PFSK-1 (cell line): Measurements from ENCODE around the gene ATG2B.

Experiments used
- POLR2AphosphoS5 ChIP-seq: IDR thresholded peaks from 2 replicates; pipeline ENCODE4 v1.6.1; 2012; ENCODE audit warnings: low read depth, mild to moderate bottlenecking, control low read depth, low read length, moderate library complexity
- SIN3A ChIP-seq: IDR thresholded peaks from 2 replicates; pipeline ENCODE4 v1.6.1; 2012; ENCODE audit warnings: mild to moderate bottlenecking, low read length, moderate library complexity, borderline replicate concordance; ENCODE audit not compliant: insufficient read depth
- TAF1 ChIP-seq: IDR thresholded peaks from 2 replicates; pipeline ENCODE4 v1.6.1; 2012; ENCODE audit warnings: low read length, control low read depth, borderline replicate concordance; ENCODE audit not compliant: insufficient read depth
- TF ChIP-seq, protein P1 (sequence below), 2 experiments: IDR thresholded peaks; 2 replicates each; pipeline versions ENCODE4 v1.6.1 to v1.8.0; 2011 to 2012; ENCODE audit warnings: low read depth in 2 of 2, low read length in 2 of 2, control low read depth in 1 of 2, inconsistent platforms in 1 of 2, mild to moderate bottlenecking in 1 of 2, moderate library complexity in 1 of 2; ENCODE audit not compliant: insufficient read depth in 1 of 2

DNA sequence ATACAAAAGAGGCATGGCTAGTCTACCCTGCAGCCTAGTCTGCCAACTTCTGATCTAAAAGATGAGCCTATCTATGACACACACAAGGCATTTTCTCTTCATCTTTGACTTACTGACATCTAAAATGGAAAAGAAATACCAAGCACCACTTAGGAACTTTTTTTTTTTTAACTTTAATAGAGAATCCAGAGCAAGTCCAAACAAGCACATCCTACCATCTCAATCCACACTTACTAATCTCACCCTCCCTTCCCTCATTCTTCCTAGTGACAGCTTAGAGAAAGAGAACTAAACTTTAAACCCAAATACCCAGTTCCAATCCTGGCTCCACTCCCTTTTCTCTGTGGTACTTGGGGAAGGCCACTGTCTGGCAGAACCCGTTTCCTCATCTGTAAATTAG, 75.3 kb downstream of the ATG2B start:
- TF ChIP-seq TAF1, result no peak
- no peak for TF ChIP-seq POLR2AphosphoS5
- TF ChIP-seq, protein P1, sequence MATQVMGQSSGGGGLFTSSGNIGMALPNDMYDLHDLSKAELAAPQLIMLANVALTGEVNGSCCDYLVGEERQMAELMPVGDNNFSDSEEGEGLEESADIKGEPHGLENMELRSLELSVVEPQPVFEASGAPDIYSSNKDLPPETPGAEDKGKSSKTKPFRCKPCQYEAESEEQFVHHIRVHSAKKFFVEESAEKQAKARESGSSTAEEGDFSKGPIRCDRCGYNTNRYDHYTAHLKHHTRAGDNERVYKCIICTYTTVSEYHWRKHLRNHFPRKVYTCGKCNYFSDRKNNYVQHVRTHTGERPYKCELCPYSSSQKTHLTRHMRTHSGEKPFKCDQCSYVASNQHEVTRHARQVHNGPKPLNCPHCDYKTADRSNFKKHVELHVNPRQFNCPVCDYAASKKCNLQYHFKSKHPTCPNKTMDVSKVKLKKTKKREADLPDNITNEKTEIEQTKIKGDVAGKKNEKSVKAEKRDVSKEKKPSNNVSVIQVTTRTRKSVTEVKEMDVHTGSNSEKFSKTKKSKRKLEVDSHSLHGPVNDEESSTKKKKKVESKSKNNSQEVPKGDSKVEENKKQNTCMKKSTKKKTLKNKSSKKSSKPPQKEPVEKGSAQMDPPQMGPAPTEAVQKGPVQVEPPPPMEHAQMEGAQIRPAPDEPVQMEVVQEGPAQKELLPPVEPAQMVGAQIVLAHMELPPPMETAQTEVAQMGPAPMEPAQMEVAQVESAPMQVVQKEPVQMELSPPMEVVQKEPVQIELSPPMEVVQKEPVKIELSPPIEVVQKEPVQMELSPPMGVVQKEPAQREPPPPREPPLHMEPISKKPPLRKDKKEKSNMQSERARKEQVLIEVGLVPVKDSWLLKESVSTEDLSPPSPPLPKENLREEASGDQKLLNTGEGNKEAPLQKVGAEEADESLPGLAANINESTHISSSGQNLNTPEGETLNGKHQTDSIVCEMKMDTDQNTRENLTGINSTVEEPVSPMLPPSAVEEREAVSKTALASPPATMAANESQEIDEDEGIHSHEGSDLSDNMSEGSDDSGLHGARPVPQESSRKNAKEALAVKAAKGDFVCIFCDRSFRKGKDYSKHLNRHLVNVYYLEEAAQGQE (IDR thresholded peaks at IDR 0.05; ENCODE audit: insufficient read depth in 1 of 2, low read depth in 2 of 2, low read length in 2 of 2), result no peak
- no peak for TF ChIP-seq SIN3A
